K562 (cell line): Measurements from ENCODE around the gene C1orf167. TPM values are rescaled to one million over a fixed set of nuclear protein-coding genes. Genes with fewer than 3 reads are reported as not detected.

Experiments used
- ARID4B ChIP-seq: sonication (generic); formaldehyde crosslinking; IDR thresholded peaks from 2 replicates; pipeline ENCODE4 v1.8.0; 2022; ENCODE audit warnings: mild to moderate bottlenecking, missing genetic modification reagents
- CBX1 ChIP-seq: sonication (generic); IDR thresholded peaks from 2 replicates; pipeline ENCODE4 v1.6.1; 2016; ENCODE audit warnings: antibody characterized with exemption, low read depth, mild to moderate bottlenecking
- DPF2 ChIP-seq: fragments of 450-650 bp; IDR thresholded peaks from 2 replicates; pipeline ENCODE4 v1.6.1; 2016
- ETV5 ChIP-seq: sonication (generic); formaldehyde crosslinking; IDR thresholded peaks from 2 replicates; pipeline ENCODE4 v1.4.0; 2020; ENCODE audit warnings: low read depth, mild to moderate bottlenecking, missing genetic modification reagents
- ILK ChIP-seq: fragments of 450-650 bp; IDR thresholded peaks from 2 replicates; pipeline ENCODE4 v1.6.1; 2016; ENCODE audit warnings: missing genetic modification characterization, low read depth, mild to moderate bottlenecking, missing compliant biosample characterization, moderate library complexity, borderline replicate concordance
- IRF2 ChIP-seq: sonication (generic); formaldehyde crosslinking; IDR thresholded peaks from 2 replicates; pipeline ENCODE4 v1.8.1; 2022; ENCODE audit warnings: mild to moderate bottlenecking, missing genetic modification reagents
- KDM2B ChIP-seq: fragments of 250-450 bp; sonication (Bioruptor Pico); IDR thresholded peaks from 2 replicates; pipeline ENCODE4 v1.8.0; 2021; ENCODE audit warnings: mild to moderate bottlenecking, moderate library complexity
- MAFG ChIP-seq: fragments of 450-650 bp; conservative IDR thresholded peaks from 2 replicates; pipeline ENCODE4 v1.6.1; 2016; ENCODE audit warnings: missing genetic modification characterization, missing compliant biosample characterization
- MCM7 ChIP-seq, 2 experiments: fragments of 450-650 bp; IDR thresholded peaks; 2 replicates each; pipeline ENCODE4 v1.6.1; 2016 to 2018
- POLR2AphosphoS2 ChIP-seq: IDR thresholded peaks from 2 replicates; pipeline ENCODE4 v1.6.1; 2012; ENCODE audit warnings: low read length, improper control_type of control experiment
- PREB ChIP-seq: sonication (generic); formaldehyde crosslinking; IDR thresholded peaks from 2 replicates; pipeline ENCODE4 v1.8.1; 2023; ENCODE audit warnings: mild to moderate bottlenecking, missing genetic modification reagents
- RBFOX2 ChIP-seq: fragments of 200-400 bp; formaldehyde crosslinking; IDR thresholded peaks from 2 replicates; pipeline ENCODE4 v1.6.1; 2017; ENCODE audit warnings: low read depth, mild to moderate bottlenecking, low read length, moderate library complexity
- RNF2 ChIP-seq: sonication (generic); IDR thresholded peaks from 2 replicates; pipeline ENCODE4 v1.6.1; 2016
- SMARCA5 ChIP-seq: fragments of 450-650 bp; IDR thresholded peaks from 2 replicates; pipeline ENCODE4 v1.6.1; 2016
- TEAD4 ChIP-seq, 2 experiments: sonication (generic) in 1 of 2; formaldehyde crosslinking in 1 of 2; IDR thresholded peaks; 2 replicates each; pipeline versions ENCODE4 v1.6.1 to v1.8.0; 2012 to 2022; ENCODE audit warnings: borderline replicate concordance in 1 of 2, inconsistent platforms in 1 of 2, low read length in 1 of 2, mild to moderate bottlenecking in 1 of 2, missing genetic modification reagents in 1 of 2
- TFAP4 ChIP-seq: sonication (generic); formaldehyde crosslinking; IDR thresholded peaks from 2 replicates; pipeline ENCODE4 v1.8.0; 2022; ENCODE audit warnings: missing genetic modification reagents, mild to moderate bottlenecking, moderate library complexity, borderline replicate concordance
- TRIM25 ChIP-seq: fragments of 450-650 bp; IDR thresholded peaks from 2 replicates; pipeline ENCODE4 v1.7.0; 2016; ENCODE audit warnings: borderline replicate concordance
- TRIM28 ChIP-seq: fragments of 450-650 bp; IDR thresholded peaks from 2 replicates; pipeline ENCODE4 v1.6.1; 2017
- ZFX ChIP-seq: sonication (generic); formaldehyde crosslinking; IDR thresholded peaks from 2 replicates; pipeline ENCODE4 v1.8.0; 2022; ENCODE audit warnings: mild to moderate bottlenecking, missing genetic modification reagents, moderate library complexity
- ZKSCAN1 ChIP-seq: fragments of 150-350 bp; IDR thresholded peaks from 2 replicates; pipeline ENCODE4 v1.6.1; 2016; ENCODE audit warnings: low read depth, low read length
- ZNF124 ChIP-seq: sonication (generic); formaldehyde crosslinking; IDR thresholded peaks from 2 replicates; pipeline ENCODE4 v1.8.1; 2022; ENCODE audit warnings: missing genetic modification reagents
- ZNF444 ChIP-seq: fragments of 250-450 bp; sonication (Bioruptor Pico); IDR thresholded peaks from 2 replicates; pipeline ENCODE4 v1.4.0; 2020; ENCODE audit warnings: mild to moderate bottlenecking, moderate library complexity
- ZNF764 ChIP-seq: fragments of 250-450 bp; sonication (Bioruptor Pico); IDR thresholded peaks from 2 replicates; pipeline ENCODE4 v1.4.0; 2020; ENCODE audit warnings: low read depth, mild to moderate bottlenecking, moderate library complexity
- polyA plus RNA-seq, 8 experiments: library from polyadenylated mRNA; depleted of rRNA in 4 of 8; stranded (reverse) in 5 of 8; unstranded in 3 of 8; fragments of >200 nt; fragmentation: Nextera tagmentation in 2 of 8; fragmentation: Illumina TruSeq in 1 of 8; extraction: Ambion mirVana in 2 of 8; extraction: Trizol in 1 of 8; gene quantifications; 2 replicates each; pipeline versions ENCODE4 v1.2.1 to v1.2.3, GENCODE V29; 2011 to 2014; ENCODE audit warnings: inconsistent platforms in 1 of 8, missing spikeins in 1 of 8
- total RNA-seq, 7 experiments: library from RNA; depleted of rRNA in 6 of 7; stranded (reverse); fragments of >200 nt in 6 of 7; fragmentation: Illumina TruSeq in 2 of 7; extraction: Trizol in 2 of 7; gene quantifications; 2 replicates each; pipeline versions ENCODE4 v1.2.1 to v1.2.3, GENCODE V29; 2011 to 2021; ENCODE audit warnings: low replicate concordance in 1 of 7

C1orf167 gene
- total and polyA plus RNA-seq, 9 of the 15 experiments (the other 6 are each of a cell fraction or from before 2014, with no cell fraction given): 0.22 to 0.86 (median 0.31) TPM; not detected in 2

GRCh38 chr1:11757047-11757446 lies 4.9 kb upstream of the C1orf167 start (continued):
- TF ChIP-seq ETV5 (CRISPR knock-in tag) (no peak), TFAP4 (CRISPR knock-in tag) (no peak), SMARCA5 (peak; percentile 73; the same call in 1 of the 2 replicates), ZNF444 (no peak), TEAD4 (IDR thresholded peaks at IDR 0.05; ENCODE audit: low read length) (0 out of 2 replicates have a peak, but pooled peaks have one; percentile 13), TEAD4 (CRISPR knock-in tag; IDR thresholded peaks at IDR 0.05; ENCODE audit: borderline replicate concordance) (no peak), MAFG (tag) (no peak), IRF2 (CRISPR knock-in tag) (no peak), TRIM28 (peak; percentile 99), ZFX (CRISPR knock-in tag) (no peak), ILK (tag) (no peak), TRIM25 (no peak), ZNF764 (CRISPR knock-in tag) (no peak), ARID4B (CRISPR knock-in tag) (no peak), PREB (no peak), KDM2B (no peak), RNF2 (no peak), ZKSCAN1 (no peak), DPF2 (0 out of 2 replicates have a peak, but pooled peaks have one; percentile 14), RBFOX2 (no peak), MCM7 (IDR thresholded peaks at IDR 0.05) (no peak), ZNF124 (CRISPR knock-in tag) (no peak), POLR2AphosphoS2 (no peak), CBX1 (peak; percentile 84; the same call in 1 of the 2 replicates)
